HUES6 (cell line): ENCODE results near the gene PPL.
A peak's percentile ranks its signal among the peaks of the same experiment; 100 is the strongest.
"Not testable (repeated sequence)": the region's sequence is repeated elsewhere in the genome, so short reads cannot be mapped to it uniquely, and the experiment has no call there.

ENCODE experiments used
- H3K27ac ChIP-seq: 2 replicates; pipeline ENCODE4 v1.7.0; 2013; ENCODE audit warnings: low read depth, mild to moderate bottlenecking, low read length, inconsistent platforms
- H3K27me3 ChIP-seq: 2 replicates; pipeline ENCODE4 v1.6.1; 2013; ENCODE audit warnings: low read length; ENCODE audit not compliant: control insufficient read depth, insufficient read depth
- H3K36me3 ChIP-seq: 2 replicates; pipeline ENCODE4 v1.6.1; 2013; ENCODE audit warnings: low read length; ENCODE audit not compliant: control insufficient read depth, insufficient read depth
- H3K4me1 ChIP-seq: 2 replicates; pipeline ENCODE4 v1.6.1; 2013; ENCODE audit warnings: low read length; ENCODE audit not compliant: control insufficient read depth, insufficient read depth
- H3K4me3 ChIP-seq: 2 replicates; pipeline ENCODE4 v1.5.1; 2013; ENCODE audit warnings: low read depth, low read length
- H3K9ac ChIP-seq: one replicate; pipeline ENCODE4 v1.6.1; 2013; ENCODE audit warnings: mild to moderate bottlenecking, low read length
- H3K9me3 ChIP-seq: 2 replicates; pipeline ENCODE4 v1.6.1; 2013; ENCODE audit warnings: low read depth, low read length; ENCODE audit not compliant: control insufficient read depth, insufficient read depth

PPL gene

DNA sequence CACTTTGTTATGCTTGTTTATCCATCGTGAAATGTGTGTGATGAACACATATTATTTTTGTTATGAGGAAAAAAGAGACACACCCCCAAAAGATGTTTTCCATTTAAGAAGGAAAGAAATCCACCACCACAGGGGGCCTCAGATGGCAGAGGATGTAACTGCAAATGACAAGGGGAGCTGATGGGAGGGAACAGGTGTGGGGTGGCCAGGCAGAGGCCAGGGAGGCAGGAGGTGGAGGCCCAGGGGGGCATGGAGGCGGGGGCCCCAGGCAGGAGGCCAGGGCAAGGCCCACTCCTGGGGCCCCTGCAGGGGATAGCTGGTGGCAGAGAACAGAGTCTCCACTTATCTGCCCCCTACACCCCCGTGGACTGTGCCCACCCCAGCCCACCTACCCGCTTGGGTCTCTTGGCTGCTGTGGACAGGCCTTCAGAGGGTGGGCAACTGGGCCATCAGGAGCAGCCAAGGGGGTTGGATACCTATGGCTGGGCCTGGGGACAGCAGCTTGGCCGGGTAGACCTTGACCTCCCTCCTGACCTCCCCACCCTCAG, 28.0 kb downstream of the PPL start:
- H3K4me3 ChIP-seq, result no peak overlapping the region
- H3K36me3 ChIP-seq, result peaks cover 5% of the 10 kb centered on the region; the same call in 1 of the 2 replicates
- no peak overlapping the region for H3K27ac ChIP-seq
- no peaks in the 10 kb centered on the region for H3K9me3 ChIP-seq
- no peaks in the 10 kb centered on the region for H3K4me1 ChIP-seq
- no peak overlapping the region for H3K9ac ChIP-seq
- H3K27me3 ChIP-seq, result no peaks in the 10 kb centered on the region

DNA sequence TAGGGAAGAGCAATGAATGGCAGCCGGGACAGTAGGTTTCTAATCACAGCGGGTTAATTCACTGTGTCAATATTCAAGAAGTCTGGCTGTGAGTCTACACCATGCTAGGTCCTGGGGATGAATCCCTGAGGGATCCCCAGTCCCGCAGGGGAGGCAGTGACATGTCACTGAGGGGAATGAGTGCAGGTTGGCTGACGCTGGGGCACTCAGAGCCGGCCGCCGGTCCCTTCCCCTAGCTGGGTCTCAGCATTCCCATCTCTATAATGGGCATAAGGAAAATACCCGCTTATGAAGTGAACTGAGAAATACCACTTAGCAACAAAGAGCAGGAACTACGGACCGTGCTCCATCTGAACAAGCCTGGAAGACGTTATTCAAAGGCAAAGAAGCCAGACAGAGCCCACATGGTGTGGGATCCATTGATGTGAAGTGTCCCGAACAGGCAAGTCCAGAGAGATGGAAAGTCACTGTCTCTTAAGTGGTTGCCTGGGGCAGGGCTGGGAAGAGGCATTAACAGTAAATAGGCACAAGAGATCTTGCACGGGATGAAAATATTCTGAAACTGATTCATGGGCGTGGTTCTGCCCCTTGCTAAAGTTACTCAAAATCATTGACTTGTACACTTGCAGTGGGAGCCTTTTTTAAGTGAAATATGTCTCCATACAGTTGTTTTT, 31.9 kb downstream of the PPL start:
- H3K27me3 ChIP-seq, result no peaks in the 10 kb centered on the region
- H3K9ac ChIP-seq, result no peak overlapping the region
- H3K4me3 ChIP-seq, result no peak overlapping the region
- no peaks in the 10 kb centered on the region for H3K4me1 ChIP-seq
- no peaks in the 10 kb centered on the region for H3K9me3 ChIP-seq
- no peak overlapping the region for H3K27ac ChIP-seq
- H3K36me3 ChIP-seq, result peaks cover 24% of the 10 kb centered on the region

DNA sequence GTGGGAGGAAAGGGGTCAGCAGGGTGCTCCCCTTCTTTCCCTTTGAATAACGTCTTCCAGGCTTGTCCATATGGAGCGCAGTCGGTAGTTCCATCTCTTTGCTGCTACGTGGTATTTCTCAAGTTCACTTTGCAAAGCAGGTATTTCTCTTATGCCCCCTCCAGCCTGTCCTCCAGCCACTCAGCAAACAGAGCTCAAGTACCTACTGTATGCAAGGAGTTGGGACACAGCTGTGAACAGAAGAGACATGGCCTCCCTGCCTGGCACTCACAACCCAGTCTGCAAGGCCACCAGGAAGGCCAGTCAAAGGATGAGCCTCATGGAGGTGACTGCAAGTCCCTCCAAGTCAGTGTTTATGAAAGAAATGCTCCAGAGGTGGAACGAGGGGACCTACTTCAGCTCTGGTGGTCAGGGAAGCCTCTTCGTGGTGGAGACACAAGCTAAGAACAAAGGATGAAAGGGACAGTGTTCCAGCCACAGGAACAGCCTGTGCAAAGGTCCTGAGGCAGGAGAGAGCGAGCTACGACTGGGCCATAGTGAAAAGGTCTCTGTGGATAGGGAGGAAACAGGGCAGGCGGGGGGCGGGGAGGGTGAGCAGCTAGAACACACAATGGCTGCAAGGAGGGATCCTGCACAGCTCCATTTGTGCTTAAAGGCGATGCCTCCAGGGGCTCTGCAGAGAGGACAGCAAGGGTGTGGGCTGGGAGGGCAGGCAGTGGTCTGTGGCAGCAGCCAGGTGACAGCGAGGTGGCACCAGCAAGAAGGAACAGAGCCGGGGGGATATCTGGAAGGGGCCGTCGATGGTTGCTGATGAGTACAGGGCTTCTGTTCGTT, 32.6 kb downstream of the PPL start:
- H3K27ac ChIP-seq, result no peak overlapping the region
- peaks cover 31% of the 10 kb centered on the region for H3K36me3 ChIP-seq
- H3K4me1 ChIP-seq, result no peaks in the 10 kb centered on the region
- no peaks in the 10 kb centered on the region for H3K9me3 ChIP-seq
- no peaks in the 10 kb centered on the region for H3K27me3 ChIP-seq
- H3K4me3 ChIP-seq, result no peak overlapping the region
- H3K9ac ChIP-seq, result no peak overlapping the region

DNA sequence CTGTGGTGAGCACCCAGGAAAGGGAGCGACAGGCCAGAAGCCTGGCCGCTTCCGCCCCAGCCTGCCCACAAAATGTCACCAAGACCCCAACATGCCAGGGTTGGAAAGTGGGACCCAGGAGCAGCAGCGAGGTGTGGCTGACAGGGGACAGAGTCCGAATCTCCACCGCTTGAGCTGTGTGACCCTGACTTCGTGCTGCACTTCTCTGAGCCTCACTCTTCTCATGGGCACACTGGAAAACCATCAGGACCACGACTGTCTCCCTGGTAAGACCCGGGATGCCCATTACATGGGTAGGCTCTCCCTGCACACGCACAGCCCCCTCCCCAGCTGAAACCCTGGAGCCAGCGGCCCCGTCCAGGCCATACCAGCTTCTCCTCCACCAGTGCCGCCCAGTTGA, 34.9 kb downstream of the PPL start:
- no peak overlapping the region for H3K9ac ChIP-seq
- 0 out of 2 replicates have a peak, but pooled peaks cover 3% of the 10 kb centered on the region for H3K9me3 ChIP-seq
- no peaks in the 10 kb centered on the region for H3K27me3 ChIP-seq
- H3K36me3 ChIP-seq, result peaks cover 53% of the 10 kb centered on the region
- H3K4me1 ChIP-seq, result no peaks in the 10 kb centered on the region
- no peak overlapping the region for H3K27ac ChIP-seq
- H3K4me3 ChIP-seq, result no peak overlapping the region

DNA sequence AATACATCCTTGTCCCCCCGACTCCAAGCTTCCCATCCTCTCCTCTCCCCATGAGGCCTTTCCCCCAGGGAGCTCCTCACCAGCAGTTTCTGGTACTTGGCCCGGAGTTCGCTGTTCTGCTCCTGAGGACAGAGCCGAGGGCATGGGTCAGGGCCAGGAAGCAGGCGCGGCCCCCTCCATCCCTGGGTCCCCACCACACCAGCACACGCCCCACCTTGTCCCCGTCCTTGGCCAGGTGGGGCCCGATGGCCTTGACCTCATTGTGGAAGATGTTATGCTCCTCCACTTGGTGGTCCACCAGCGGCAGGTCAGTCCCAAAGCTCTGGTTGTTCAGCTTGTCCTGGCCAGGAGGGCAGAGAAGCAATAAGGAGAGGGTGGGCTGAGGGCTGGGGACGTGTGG, 36.2 kb downstream of the PPL start:
- H3K4me3 ChIP-seq, result no peak overlapping the region
- H3K27me3 ChIP-seq, result no peaks in the 10 kb centered on the region
- H3K27ac ChIP-seq, result no peak overlapping the region
- H3K9ac ChIP-seq, result no peak overlapping the region
- H3K4me1 ChIP-seq, result no peaks in the 10 kb centered on the region
- peaks cover 63% of the 10 kb centered on the region for H3K36me3 ChIP-seq
- 0 out of 2 replicates have a peak, but pooled peaks cover 3% of the 10 kb centered on the region for H3K9me3 ChIP-seq

DNA sequence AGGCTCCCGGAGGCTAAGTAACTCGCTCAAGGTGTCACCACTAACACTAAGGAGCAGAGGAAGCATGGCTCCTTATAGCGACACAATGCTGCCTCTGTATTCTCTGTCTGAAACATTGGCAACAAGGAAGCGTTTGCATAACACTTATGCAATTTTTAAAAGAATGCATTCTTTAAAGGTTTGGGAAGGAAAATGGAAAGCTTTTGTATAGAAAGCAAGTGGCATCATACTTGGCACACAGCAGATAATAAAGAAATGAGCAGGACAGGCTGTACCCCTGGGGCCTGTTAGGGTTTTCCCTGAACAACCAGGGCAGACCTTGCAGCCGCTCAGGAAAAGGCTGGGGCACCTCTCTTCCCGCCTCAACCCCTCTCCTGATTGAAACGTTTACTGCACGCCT, 36.9 kb downstream of the PPL start:
- Histone ChIP-seq H3K9me3 (0 out of 2 replicates have a peak, but pooled peaks cover 3% of the 10 kb centered on the region), H3K4me1 (no peaks in the 10 kb centered on the region), H3K27ac (no peak overlapping the region), H3K9ac (no peak overlapping the region), H3K27me3 (no peaks in the 10 kb centered on the region), H3K4me3 (no peak overlapping the region), H3K36me3 (peaks cover 70% of the 10 kb centered on the region)

DNA sequence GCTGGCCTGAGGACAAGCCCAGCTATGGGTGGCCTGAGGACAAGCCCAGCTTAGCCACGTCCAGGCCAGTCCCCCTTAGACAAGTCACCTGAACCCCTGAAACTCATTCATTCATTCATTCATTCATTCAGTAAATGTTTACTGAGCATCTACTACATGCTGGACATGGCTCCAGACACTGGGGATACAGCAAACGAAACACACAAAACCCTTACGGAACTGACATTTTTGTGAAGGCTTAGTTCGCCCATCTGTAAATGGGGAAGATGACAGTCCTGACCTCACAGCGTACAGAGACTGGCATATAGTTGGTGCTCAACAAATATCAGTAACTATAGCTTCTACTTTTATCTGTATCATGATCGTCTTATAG, 37.5 kb downstream of the PPL start:
- H3K4me3 ChIP-seq, result no peak overlapping the region
- no peak overlapping the region for H3K27ac ChIP-seq
- H3K9ac ChIP-seq, result no peak overlapping the region
- H3K4me1 ChIP-seq, result no peaks in the 10 kb centered on the region
- H3K9me3 ChIP-seq, result 0 out of 2 replicates have a peak, but pooled peaks cover 3% of the 10 kb centered on the region
- peaks cover 76% of the 10 kb centered on the region for H3K36me3 ChIP-seq
- H3K27me3 ChIP-seq, result no peaks in the 10 kb centered on the region

DNA sequence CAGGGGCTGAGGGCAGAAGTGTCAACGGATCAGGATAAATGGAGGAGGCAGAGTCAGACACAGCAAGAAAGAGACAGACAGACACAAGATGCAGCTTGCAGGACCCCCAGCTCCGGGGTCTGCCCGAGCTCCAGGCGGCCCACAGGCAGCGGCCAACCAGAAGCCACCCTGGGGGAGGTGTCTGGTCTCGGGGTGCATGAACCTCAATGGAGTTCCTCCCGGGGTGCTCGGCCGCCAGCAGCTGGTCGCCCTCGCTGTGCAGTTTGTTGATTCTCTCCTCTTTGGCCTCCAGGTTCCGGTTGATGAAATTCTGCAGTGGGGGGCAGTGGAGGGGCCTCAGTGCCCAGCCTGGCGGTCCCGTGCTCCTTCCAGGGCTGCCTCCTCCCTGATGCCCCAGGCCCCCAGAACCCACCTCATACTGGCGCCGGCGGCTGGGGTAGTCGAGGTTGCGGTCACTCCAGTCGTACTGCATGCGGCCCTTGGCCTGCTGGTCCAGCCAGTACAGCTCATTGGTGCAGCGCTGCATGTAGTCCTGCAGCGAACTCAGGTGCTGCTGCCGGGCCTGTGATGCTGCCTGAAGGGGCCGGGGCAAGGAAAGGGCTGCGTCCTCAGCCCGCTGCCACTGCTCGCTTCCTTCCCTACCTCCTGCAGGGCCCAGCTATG, 38.0 kb downstream of the PPL start:
- Histone ChIP-seq H3K9ac (no peak overlapping the region), H3K27me3 (no peaks in the 10 kb centered on the region), H3K27ac (no peak overlapping the region), H3K9me3 (0 out of 2 replicates have a peak, but pooled peaks cover 3% of the 10 kb centered on the region), H3K36me3 (peaks cover 80% of the 10 kb centered on the region), H3K4me1 (no peaks in the 10 kb centered on the region), H3K4me3 (no peak overlapping the region)

DNA sequence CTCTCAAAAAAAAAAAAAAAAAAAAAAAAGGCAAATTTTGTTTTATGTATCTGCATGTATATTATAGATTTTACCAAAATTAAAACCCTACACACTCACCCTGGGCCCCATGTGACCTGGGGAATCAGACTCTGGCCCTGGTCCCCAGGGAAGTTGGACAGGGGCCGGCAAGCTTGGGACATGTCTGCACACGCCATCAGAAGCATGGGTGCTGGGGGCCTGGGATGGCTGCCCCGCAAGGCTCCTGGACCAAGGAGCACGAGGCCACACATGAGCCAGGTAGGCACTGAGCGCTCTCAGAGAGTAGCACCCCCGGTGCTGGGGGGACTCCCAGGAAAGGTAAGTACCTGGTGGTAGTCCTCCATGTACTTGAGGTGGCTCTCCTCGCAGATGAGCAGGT, 39.6 kb downstream of the PPL start:
- Histone ChIP-seq H3K27ac (0 out of 2 replicates have a peak overlapping the region, but pooled peaks have one; percentile 45), H3K9ac (no peak overlapping the region), H3K36me3 (peaks cover 86% of the 10 kb centered on the region), H3K4me3 (no peak overlapping the region), H3K9me3 (0 out of 2 replicates have a peak, but pooled peaks cover 3% of the 10 kb centered on the region), H3K27me3 (no peaks in the 10 kb centered on the region), H3K4me1 (no peaks in the 10 kb centered on the region)

DNA sequence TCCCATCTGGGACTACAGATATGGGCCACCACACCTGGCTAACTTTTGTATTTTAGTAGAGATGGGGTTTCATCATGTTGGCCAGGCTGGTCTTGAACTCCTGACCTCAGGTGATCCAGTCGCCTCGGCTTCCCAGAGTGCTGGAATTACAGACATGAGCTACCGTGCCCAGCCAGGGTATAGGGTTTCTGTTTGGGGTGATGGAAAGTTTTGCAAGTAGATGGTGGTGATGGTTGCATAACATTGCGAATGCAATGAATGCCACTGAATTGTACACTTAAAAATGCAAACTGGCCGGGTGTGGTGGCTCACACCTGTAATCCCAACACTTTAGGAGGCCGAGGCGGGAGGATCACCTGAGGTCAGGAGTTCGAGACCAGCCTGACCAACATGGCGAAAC, 40.2 kb downstream of the PPL start:
- not testable (repeated sequence) for H3K9me3 ChIP-seq, H3K4me3 ChIP-seq, H3K27ac ChIP-seq, H3K27me3 ChIP-seq, H3K4me1 ChIP-seq, H3K9ac ChIP-seq
- peaks cover 88% of the 10 kb centered on the region for H3K36me3 ChIP-seq
